Measurements from ENCODE around the gene PTPRE. TPM values are rescaled to one million over a fixed set of nuclear protein-coding genes. Genes with fewer than 3 reads are reported as not detected.

PTPRE gene
- total RNA-seq, 1 experiment from 2014 or later: 11.6 TPM

- Histone ChIP-seq H3K9me3 (ENCODE audit: low read depth, low read length, poor library complexity, severe bottlenecking) (peaks cover 4% of the 10 kb centered on the region), H3K4me3 (ENCODE audit: low read depth, low read length, poor library complexity, severe bottlenecking) (no peak overlapping the region), H3K4me1 (ENCODE audit: insufficient read depth, low read length, poor library complexity, severe bottlenecking) (peaks cover 24% of the 10 kb centered on the region), H3K27me3 (replicated peaks; ENCODE audit: insufficient read depth, low read depth, low read length, poor library complexity) (no peaks in the 10 kb centered on the region), H3K36me3 (ENCODE audit: insufficient read depth, low read length, poor library complexity, severe bottlenecking) (no peaks in the 10 kb centered on the region), H3K27ac (ENCODE audit: low read depth, low read length, poor library complexity, severe bottlenecking) (no peak overlapping the region)
- no TSS peak for BruUV-seq (replicated peaks)
- no peak for DNase-seq (ENCODE audit: low spot score)
- ChIA-PET CTCF (no interaction called here), POLR2A (ENCODE audit: low non-redundant PET) (no interaction called here)
- TF ChIP-seq EZH2 (IDR thresholded peaks at IDR 0.05; ENCODE audit: borderline replicate concordance, low read depth, low read length, poor library complexity, severe bottlenecking) (no peak), CTCF (conservative IDR thresholded peaks at IDR 0.05; ENCODE audit: low read depth, low read length) (no peak)
- intact Hi-C loops (cut with micrococcal nuclease; ENCODE audit: unreplicated experiment): no loop called here
Measured at GRCh38 chr10:127983344-127984100, 76.6 kb downstream of the PTPRE start.

- ChIA-PET CTCF (no interaction called here), POLR2A (ENCODE audit: low non-redundant PET) (no interaction called here)
- Histone ChIP-seq H3K27me3 (replicated peaks; ENCODE audit: insufficient read depth, low read depth, low read length, poor library complexity) (no peaks in the 10 kb centered on the region), H3K27ac (ENCODE audit: low read depth, low read length, poor library complexity, severe bottlenecking) (no peak overlapping the region), H3K9me3 (ENCODE audit: low read depth, low read length, poor library complexity, severe bottlenecking) (peaks cover 4% of the 10 kb centered on the region), H3K4me1 (ENCODE audit: insufficient read depth, low read length, poor library complexity, severe bottlenecking) (peaks cover 37% of the 10 kb centered on the region), H3K36me3 (ENCODE audit: insufficient read depth, low read length, poor library complexity, severe bottlenecking) (no peaks in the 10 kb centered on the region), H3K4me3 (ENCODE audit: low read depth, low read length, poor library complexity, severe bottlenecking) (no peak overlapping the region)
- intact Hi-C loops (cut with micrococcal nuclease; ENCODE audit: unreplicated experiment): no loop called here
- DNase-seq (ENCODE audit: low spot score): no peak
- BruUV-seq (replicated peaks): no TSS peak
- TF ChIP-seq EZH2 (IDR thresholded peaks at IDR 0.05; ENCODE audit: borderline replicate concordance, low read depth, low read length, poor library complexity, severe bottlenecking): no peak
- no peak for TF ChIP-seq CTCF (conservative IDR thresholded peaks at IDR 0.05; ENCODE audit: low read depth, low read length)
Measured at GRCh38 chr10:127984945-127985344, 78.0 kb downstream of the PTPRE start.

- Histone ChIP-seq H3K4me1 (ENCODE audit: insufficient read depth, low read length, poor library complexity, severe bottlenecking) (peaks cover 56% of the 10 kb centered on the region), H3K36me3 (ENCODE audit: insufficient read depth, low read length, poor library complexity, severe bottlenecking) (no peaks in the 10 kb centered on the region), H3K27me3 (replicated peaks; ENCODE audit: insufficient read depth, low read depth, low read length, poor library complexity) (no peaks in the 10 kb centered on the region), H3K27ac (ENCODE audit: low read depth, low read length, poor library complexity, severe bottlenecking) (peak overlapping the region; percentile 89), H3K9me3 (ENCODE audit: low read depth, low read length, poor library complexity, severe bottlenecking) (no peaks in the 10 kb centered on the region), H3K4me3 (ENCODE audit: low read depth, low read length, poor library complexity, severe bottlenecking) (peak overlapping the region; percentile 6)
- peak; percentile 92 for DNase-seq (ENCODE audit: low spot score)
- intact Hi-C loops (cut with micrococcal nuclease; ENCODE audit: unreplicated experiment): no loop called here
- ChIA-PET POLR2A (ENCODE audit: low non-redundant PET) (no interaction called here), CTCF (no interaction called here)
- TF ChIP-seq EZH2 (IDR thresholded peaks at IDR 0.05; ENCODE audit: borderline replicate concordance, low read depth, low read length, poor library complexity, severe bottlenecking) (no peak), CTCF (conservative IDR thresholded peaks at IDR 0.05; ENCODE audit: low read depth, low read length) (no peak)
- BruUV-seq (replicated peaks): no TSS peak
Measured at GRCh38 chr10:127986531-127987466, 79.9 kb downstream of the PTPRE start.

All from A673 (cell line).